ENCODE measurements around the gene EHD4. TPM values are rescaled to one million over a fixed set of nuclear protein-coding genes. Genes with fewer than 3 reads are reported as not detected.

The EHD4 gene
- total RNA-seq, 1 donor from 2014 or later: 30.2 TPM

DNA sequence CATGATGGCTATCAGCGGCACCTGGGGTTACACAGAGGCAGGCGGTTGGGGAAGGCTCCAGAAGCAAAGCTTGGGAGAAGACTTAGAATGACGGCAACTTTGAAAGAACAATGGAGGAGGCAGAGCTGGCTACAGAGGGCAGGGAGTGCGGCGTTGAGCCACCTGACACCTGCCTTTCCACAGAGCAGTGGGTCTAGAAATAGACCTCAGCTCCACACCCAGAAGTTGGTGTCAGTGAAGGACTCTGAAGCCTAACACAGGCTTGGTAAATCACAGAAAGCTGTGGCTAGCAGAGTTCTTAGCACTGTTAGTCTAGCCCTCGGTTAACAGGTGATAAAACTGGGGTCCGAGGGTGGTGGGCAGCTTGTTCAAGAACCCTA is 23.1 kb upstream of the EHD4 start:
- no peak for DNase-seq (ENCODE audit: low read depth)
- no peak overlapping the region for H3K4me3 ChIP-seq (ENCODE audit: low read depth, low read length)
- TF ChIP-seq, protein P1, sequence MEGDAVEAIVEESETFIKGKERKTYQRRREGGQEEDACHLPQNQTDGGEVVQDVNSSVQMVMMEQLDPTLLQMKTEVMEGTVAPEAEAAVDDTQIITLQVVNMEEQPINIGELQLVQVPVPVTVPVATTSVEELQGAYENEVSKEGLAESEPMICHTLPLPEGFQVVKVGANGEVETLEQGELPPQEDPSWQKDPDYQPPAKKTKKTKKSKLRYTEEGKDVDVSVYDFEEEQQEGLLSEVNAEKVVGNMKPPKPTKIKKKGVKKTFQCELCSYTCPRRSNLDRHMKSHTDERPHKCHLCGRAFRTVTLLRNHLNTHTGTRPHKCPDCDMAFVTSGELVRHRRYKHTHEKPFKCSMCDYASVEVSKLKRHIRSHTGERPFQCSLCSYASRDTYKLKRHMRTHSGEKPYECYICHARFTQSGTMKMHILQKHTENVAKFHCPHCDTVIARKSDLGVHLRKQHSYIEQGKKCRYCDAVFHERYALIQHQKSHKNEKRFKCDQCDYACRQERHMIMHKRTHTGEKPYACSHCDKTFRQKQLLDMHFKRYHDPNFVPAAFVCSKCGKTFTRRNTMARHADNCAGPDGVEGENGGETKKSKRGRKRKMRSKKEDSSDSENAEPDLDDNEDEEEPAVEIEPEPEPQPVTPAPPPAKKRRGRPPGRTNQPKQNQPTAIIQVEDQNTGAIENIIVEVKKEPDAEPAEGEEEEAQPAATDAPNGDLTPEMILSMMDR (conservative IDR thresholded peaks at IDR 0.05; ENCODE audit: low read depth, low read length): no peak

DNA sequence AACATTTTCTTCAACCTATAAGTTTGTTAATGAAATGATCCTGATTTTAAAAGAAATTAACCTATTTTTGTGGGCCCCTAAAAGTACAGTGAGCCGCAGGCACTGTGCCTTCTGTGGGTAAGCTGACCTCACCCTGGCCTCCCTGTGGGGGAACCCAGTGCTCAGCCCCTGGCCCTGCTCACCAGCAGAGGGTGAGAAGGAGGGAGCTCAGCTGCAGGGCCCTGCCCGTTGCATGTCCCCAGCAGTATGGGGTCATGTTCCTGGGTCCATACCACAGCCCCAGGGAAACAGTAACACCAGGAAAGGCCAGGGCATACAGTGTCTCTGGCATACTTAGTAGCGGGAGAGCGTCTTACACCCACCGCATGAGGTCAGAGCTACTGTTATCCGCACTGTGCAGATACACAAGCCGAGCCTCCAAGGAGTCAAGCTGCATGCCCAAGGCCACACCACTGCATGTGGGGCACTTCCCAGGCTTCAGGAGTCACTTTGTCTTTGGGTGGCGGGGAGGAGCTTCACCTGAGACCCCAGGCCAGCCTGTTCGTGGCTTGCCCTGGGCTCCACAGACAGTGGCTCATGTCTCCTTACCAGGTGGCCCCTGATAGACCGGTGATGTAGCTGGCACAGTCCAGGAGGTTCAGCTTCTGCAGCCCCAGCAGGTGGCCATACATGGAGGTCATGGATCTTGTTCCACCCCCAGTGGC is 22.6 kb upstream of the EHD4 start:
- H3K4me3 ChIP-seq (ENCODE audit: low read depth, low read length): no peak overlapping the region
- TF ChIP-seq, protein P1 (conservative IDR thresholded peaks at IDR 0.05; ENCODE audit: low read depth, low read length): no peak
- DNase-seq (ENCODE audit: low read depth): no peak

DNA sequence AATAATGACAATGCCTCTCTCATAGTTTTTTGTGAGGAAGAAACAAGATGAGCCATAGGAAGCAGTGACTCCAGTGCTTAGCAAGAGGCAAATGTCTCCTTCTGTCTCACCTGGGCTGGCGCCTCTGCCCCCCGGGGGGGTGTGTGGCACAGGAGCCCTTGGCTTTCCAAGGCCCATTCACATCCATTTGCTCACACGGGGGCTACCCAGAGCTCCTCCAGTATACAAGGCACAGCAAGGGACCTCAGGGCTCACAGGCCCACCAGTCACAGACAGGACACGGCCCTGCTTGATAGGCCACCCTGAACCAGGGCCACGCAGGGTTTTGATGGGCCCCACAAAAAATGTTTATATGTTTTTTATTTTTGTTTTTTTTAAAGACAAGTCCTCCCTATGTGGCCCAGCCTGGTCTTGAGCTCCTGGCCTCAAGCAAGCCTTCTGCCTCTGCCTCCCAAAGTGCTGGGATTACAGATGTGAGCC is 21.9 kb upstream of the EHD4 start:
- no peak for DNase-seq (ENCODE audit: low read depth)
- TF ChIP-seq, protein P1 (conservative IDR thresholded peaks at IDR 0.05; ENCODE audit: low read depth, low read length): no peak
- no peak overlapping the region for H3K4me3 ChIP-seq (ENCODE audit: low read depth, low read length)

DNA sequence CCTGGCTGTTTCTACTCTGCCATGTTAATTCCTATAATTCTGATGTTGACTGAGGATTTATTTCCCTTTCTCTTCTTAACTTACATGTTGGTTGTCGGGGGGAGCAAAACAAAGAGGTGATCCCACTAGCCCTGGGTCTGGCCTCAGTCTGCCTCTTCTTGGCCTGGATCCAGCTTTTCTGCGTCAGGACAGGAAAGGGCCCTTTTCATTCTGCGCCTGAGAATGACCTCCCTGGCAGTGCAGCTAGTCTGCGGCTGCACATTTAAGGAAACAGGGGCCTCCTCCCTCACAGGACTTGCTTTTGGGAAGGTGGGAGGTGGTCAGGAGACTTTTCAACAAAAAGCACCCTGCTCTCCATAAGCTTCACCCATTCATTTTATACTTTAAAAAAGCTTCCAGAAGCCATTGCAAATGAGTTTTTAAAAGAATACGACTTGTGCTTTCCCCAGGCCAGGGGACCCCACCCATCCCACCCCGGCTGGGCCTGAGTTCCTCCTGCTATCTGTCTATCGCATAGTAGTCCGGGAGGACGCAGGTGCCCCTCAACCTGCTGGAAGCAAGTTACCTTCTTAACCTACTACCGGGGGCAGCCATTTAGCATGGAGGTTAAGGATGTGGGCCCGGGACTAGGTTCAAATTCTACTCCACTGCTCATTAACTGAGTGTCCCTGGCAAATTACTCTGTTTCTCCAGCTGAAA is 21.3 kb upstream of the EHD4 start:
- no peak for DNase-seq (ENCODE audit: low read depth)
- TF ChIP-seq, protein P1 (conservative IDR thresholded peaks at IDR 0.05; ENCODE audit: low read depth, low read length): no peak

DNA sequence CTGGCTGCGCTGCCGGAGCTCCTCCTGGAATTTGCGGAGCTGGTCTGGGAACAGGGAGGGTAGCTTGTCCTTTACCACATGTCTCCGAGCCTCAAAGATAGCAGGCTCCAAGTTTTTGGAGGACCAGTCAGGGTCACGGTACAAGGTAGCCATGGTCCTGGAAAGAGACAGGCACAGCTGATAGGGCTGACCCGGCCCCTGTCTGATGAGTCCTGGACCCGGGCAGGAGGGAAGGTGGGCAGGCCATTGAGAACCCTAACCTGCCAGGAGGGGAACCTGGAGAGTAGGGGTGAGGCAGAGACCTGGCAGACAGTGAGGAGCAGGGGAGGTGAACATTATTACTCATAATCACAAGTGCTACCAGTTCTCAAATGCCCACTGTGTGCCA is 20.4 kb upstream of the EHD4 start:
- H3K4me3 ChIP-seq (ENCODE audit: low read depth, low read length): no peak overlapping the region
- TF ChIP-seq, protein P1 (conservative IDR thresholded peaks at IDR 0.05; ENCODE audit: low read depth, low read length): no peak
- no peak for DNase-seq (ENCODE audit: low read depth)

More for the DNA sequence above, 21.3 kb upstream of the EHD4 start:
- H3K4me3 ChIP-seq (ENCODE audit: low read depth, low read length): no peak overlapping the region

DNA sequence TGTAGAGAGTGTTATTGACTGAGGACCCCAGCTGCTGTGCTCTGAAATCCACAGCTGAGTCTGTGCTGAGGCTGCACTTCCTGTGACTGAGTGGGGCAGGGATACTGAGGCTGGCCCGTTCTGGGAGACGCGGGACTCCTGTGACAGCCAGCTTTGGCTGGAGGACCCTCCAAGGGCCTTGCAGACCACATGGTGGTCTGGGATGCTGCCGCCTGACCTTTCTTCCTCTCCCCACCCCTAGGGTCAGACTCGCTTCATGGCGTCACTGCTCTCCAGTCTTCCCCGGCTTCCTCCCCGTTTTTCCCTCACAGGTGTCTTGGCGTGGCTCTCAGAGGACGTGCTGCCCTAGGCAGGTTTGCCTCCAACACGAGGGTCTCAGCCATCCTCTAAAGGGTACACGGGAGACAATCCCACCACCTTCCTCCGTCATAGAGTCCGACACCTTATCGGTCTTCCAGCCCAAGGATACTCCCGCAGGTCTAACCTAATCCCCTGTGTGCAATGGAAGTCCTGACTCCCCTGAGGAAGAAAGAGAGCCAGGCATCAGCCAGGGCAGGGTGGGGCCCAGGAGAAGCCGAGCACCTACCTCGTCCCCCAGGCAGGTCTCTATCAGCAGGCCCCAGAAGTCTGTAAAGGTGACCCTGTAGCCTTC is 19.9 kb upstream of the EHD4 start:
- no peak for DNase-seq (ENCODE audit: low read depth)
- TF ChIP-seq, protein P1 (conservative IDR thresholded peaks at IDR 0.05; ENCODE audit: low read depth, low read length): no peak
- H3K4me3 ChIP-seq (ENCODE audit: low read depth, low read length): no peak overlapping the region

Measured in epithelial cell of proximal tubule (primary cell).